GM19372 (cell line): ENCODE measurements around the gene ITPR2.

Experiments
- ATAC-seq: cut with Tn5 transposase; IDR thresholded peaks from one replicate; pipeline ENCODE4 v1.9.1; 2021; ENCODE audit warnings: mild to moderate bottlenecking, low read depth, moderate library complexity; ENCODE audit not compliant: unreplicated experiment

Gene ITPR2

GRCh38 chr12:26715232-26715631 is 117.8 kb downstream of the ITPR2 start:
- no peak for ATAC-seq

GRCh38 chr12:26713885-26714383 is 119.1 kb downstream of the ITPR2 start:
- ATAC-seq: peak; percentile 54

- no peak for ATAC-seq
Measured at GRCh38 chr12:26712892-26713291, 120.1 kb downstream of the ITPR2 start.

GRCh38 chr12:26711569-26711968 is 121.4 kb downstream of the ITPR2 start:
- no peak for ATAC-seq

- ATAC-seq: no peak
Measured at GRCh38 chr12:26711072-26711471, 121.9 kb downstream of the ITPR2 start.

GRCh38 chr12:26705851-26706250 is 127.1 kb downstream of the ITPR2 start:
- no peak for ATAC-seq

- ATAC-seq: no peak
Measured at GRCh38 chr12:26704684-26705460, 128.1 kb downstream of the ITPR2 start.

GRCh38 chr12:26704214-26704613 is 128.8 kb downstream of the ITPR2 start:
- no peak for ATAC-seq

- ATAC-seq: no peak
Measured at GRCh38 chr12:26702741-26703140, 130.3 kb downstream of the ITPR2 start.

GRCh38 chr12:26701604-26702215 is 131.3 kb downstream of the ITPR2 start:
- ATAC-seq: no peak

- ATAC-seq: no peak
Measured at GRCh38 chr12:26700430-26700829, 132.6 kb downstream of the ITPR2 start.

- no peak for ATAC-seq
Measured at GRCh38 chr12:26699237-26699636, 133.8 kb downstream of the ITPR2 start.

- ATAC-seq: no peak
Measured at GRCh38 chr12:26698186-26698585, 134.8 kb downstream of the ITPR2 start.

GRCh38 chr12:26697217-26697616 is 135.8 kb downstream of the ITPR2 start:
- no peak for ATAC-seq

GRCh38 chr12:26696613-26697092 is 136.3 kb downstream of the ITPR2 start:
- ATAC-seq: no peak

GRCh38 chr12:26696048-26696612 is 136.9 kb downstream of the ITPR2 start:
- ATAC-seq: no peak

- ATAC-seq: no peak
Measured at GRCh38 chr12:26694402-26694801, 138.6 kb downstream of the ITPR2 start.

GRCh38 chr12:26692407-26692806 is 140.6 kb downstream of the ITPR2 start:
- no peak for ATAC-seq

GRCh38 chr12:26691234-26691970 is 141.6 kb downstream of the ITPR2 start:
- ATAC-seq: no peak

GRCh38 chr12:26690601-26691000 is 142.4 kb downstream of the ITPR2 start:
- no peak for ATAC-seq
